ENCODE measurements around the gene TTC31.
A peak's percentile ranks its signal among the peaks of the same experiment; 100 is the strongest.
"Not testable (repeated sequence)": the region's sequence is repeated elsewhere in the genome, so short reads cannot be mapped to it uniquely, and the experiment has no call there.

The TTC31 gene

DNA sequence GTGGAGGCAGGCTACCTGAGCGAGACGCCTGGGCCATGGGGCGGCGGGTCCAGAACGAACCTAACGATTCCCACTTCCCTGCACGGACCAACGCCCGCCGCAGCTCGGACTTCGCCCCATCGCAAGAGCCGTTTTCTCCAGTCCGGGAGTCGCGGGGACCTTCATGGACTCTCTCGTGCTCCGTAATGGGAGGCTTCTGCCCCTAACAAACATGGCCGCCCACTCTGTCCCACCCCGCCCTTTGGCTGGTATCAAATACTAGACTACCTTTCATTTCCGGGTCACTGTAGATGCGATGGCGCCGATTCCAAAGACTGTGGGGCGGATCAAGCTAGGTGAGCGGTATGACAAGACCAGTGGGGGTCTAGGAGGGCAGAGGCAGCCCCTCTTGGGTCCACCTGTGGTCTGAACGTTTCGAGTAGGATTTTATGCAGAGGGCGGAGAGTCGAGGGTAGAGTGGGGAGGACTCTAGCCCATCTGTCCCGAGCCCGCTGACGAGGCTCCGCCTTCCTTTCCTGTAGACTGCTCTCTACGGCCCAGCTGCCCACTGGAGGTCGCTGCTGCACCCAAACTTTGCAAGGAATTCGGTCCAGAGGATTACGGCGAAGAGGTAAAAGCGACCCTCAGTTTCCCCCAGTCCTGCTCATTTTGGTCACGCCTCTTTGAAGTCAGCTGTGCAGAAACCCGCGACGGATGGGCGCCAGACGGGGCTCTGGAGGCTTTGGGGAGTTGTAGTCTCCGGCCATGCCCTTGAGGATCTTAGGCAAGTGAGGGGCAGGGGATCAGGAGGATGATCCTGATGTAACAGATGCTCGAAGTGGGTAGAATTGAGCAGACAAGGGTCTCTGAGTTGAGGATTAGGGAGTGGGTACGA is at the start of gene TTC31, which contains the start of gene CCDC142:
TTC31 (plus strand) TSS at position 281 of the 874 bp plus-strand sequence; CDS start at position 296, 15 bp downstream.
CCDC142 (minus strand) TSS at position 198 of the 874 bp plus-strand sequence; CDS start at position 37, 161 bp downstream.
- peak; percentile 89 for DNase-seq (ENCODE audit: low read depth)

- no peak for DNase-seq (ENCODE audit: low read depth)
Measured at GRCh38 chr2:74436111-74436805, 46.6 kb upstream of the TTC31 start.

DNA sequence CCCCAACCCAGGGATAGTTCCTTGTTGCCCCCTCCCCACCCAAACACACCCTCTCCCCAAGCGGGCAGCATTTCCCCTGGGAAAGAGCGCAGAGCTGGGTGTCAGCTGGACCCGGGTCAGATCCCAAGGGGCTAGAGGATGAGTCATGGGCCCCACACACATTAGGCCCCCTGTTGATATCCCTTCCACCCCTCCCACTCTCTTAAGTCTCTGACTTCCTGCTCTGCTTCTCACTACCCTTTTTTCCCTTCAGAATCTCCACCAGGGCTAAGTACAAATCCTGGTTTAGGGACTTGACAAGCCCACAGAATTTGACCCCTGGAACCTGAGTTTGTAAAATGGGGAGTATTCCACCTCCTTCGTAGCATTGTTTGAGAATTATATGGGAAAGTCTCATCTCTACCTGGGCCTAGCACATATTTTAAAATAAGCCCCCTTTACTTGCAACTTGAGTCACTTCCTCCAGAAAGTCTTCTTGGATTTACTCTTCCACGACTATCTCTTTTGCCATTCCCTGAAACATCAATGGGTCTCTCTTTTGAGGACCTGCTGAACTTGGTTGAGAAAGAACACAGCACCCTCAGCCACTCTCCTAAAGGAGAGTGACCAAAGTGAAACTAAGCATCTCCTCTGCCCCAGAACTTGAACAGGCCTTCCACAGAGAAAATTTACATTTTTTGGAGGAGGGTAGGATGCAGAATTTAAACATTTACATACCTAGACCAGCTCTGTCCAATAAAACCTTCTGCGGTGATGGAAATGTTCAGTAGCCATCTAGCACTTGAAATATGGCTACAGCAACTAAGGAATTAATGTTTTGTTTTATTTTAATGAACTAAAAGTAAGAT is 45.8 kb upstream of the TTC31 start:
- no peak for DNase-seq (ENCODE audit: low read depth)

DNA sequence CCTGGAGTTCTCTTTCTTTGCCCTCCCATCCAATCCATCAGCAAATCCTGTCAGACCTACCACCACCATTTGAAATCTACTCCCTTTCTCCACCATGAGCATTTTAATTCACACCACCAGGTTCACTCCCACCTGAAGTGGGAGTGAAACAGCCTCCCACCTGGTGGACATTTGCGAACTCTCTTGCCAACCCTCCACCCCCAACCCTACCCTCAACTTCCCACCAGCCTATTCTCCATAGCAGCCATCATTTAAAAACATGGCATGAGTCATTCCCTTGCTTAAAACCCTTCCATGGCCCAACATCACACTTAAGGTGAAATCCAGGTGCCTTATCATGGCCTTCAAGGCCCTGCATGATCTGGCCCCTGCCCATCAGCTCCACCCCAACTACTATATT is 44.6 kb upstream of the TTC31 start:
- no peak for DNase-seq (ENCODE audit: low read depth)

GRCh38 chr2:74439373-74439772 is 43.5 kb upstream of the TTC31 start:
- no peak for DNase-seq (ENCODE audit: low read depth)

GRCh38 chr2:74439803-74440377 is 43.0 kb upstream of the TTC31 start:
- DNase-seq (ENCODE audit: low read depth), result no peak

GRCh38 chr2:74440378-74441169 is 42.3 kb upstream of the TTC31 start:
- no peak for DNase-seq (ENCODE audit: low read depth)

GRCh38 chr2:74441170-74441689 is 41.7 kb upstream of the TTC31 start:
- no peak for DNase-seq (ENCODE audit: low read depth)

- DNase-seq (ENCODE audit: low read depth), result no peak
Measured at GRCh38 chr2:74441690-74442482, 41.0 kb upstream of the TTC31 start, which contains the start of gene RTKN. RTKN (minus strand) TSS chr2:74441937; CDS start chr2:74441816, 121 bp downstream.

DNA sequence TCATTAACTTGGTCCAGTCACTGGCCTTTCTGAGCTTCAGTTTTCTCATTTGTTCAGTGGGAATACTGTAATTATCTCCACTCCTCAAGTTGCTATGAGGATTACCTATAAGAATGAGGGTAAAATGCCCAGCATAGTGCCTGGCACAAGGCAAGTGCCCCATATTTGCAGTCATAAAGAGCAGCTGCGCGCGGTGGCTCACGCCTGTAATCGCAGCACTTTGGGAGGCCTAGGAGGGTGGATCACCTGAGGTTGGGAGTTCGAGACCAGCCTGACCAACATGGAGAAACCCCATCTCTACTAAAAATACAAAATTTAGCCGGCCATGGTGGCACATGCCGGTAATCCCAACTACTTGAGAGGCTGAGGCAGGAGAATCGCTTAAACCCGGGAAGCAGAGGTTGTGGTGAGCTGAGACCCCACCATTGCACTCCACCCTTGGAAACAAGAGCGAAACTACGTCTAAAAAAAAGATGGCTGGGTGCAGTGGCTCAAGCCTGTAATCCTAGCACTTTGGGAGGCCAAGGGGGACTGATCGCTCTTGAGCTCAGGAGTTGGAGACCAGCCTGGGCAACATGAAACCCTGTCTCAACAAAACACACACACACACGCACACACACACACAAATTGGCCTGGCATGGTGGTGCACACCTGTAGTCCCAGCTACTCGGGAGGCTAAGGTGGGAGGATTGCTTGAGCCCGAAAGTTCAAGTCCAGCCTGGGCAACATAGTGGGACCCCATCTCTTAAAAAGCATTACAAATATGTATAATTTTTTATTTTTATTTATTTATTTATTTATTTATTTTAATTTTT is 40.2 kb upstream of the TTC31 start:
- DNase-seq (ENCODE audit: low read depth), result not testable (repeated sequence)

DNA sequence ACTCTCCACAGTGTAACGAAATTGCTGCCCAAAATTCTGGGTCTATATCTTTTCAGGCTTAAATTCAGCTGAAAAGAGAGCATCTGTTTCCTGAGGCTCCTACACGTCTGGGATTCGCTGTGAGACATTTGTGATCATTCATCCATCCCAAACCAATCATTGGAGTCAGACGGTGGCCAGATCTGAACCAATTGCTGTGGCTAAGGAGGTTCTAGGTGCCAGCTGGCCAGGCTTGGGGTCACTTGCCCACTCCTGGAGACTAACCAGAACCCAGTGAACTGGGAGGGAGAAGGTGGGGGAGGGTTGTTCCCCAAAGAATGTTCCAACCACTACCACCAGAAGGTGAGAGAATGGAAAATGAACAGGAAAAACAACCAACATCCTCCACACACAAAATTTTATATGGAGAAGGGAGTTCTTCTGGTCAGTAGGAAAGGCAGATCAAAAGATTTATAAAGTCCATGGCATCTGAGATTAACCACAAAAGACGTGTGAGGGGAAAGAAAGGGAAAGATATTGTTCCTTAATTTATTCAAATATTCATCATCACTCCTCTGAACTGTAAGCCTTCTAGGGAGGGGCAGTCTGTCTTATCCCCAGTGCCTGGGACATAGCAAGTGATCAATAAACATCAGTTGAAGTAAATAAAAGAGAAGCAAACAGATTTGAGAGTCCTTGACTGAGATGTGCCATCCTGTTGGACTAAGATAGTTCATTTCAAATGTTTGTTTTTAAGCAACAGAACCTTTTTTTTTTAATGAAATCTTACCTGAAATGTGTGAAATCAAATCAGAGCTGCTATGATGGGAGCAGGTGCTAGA is 38.2 kb upstream of the TTC31 start:
- no peak for DNase-seq (ENCODE audit: low read depth)

DNA sequence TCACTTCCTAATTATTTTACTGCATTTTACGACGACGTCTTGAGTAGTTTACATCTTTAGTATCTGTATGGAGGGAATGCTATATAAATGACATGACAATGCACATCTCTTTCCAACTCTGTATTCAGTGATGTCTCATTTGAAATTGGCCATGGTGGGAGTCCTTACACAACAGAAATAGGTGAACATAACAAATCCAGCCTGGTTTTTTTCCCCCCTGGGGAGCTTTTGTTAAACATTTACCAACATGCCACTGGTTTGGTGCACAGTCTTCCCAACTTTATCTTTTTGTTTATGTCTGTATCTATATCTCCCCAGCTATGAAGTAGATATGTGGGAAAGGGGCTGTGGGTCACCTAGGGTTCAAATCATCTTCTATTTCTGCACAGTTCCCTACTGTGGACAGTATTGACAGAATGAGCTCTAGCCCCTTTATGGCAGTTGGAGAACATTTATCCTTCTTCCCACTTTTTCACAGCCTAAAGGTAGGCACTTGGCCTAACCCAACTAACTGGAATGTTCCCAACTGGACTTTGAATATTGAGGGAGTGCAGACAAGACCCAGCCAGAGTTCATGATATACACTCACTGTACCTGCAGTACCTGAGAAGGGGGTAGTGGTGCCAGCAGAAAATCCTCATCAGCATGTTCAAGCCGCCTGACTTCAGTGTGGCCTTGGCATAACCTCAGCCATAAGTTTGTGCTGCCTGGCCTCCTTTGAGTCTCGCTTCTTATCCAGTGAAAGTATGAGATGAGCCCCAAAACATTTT is 35.5 kb upstream of the TTC31 start:
- DNase-seq (ENCODE audit: low read depth), result no peak

DNA sequence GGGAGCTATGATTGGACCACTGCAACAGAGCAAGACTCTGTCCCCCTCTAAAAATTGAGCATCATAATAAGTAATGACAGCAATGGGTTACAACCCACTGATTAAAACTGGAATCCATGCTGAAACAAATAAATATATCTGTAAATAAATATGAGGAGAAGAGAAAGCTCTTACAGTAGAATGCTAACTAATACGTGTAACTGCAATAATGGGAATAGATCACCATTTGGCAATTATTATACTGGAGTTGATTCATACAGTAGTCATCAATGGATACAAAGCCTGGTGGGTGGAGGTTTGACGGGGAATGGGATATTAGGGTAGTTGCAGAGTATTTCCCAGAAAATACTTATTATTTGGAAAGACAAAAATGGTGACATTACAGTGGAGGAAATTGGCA is 34.1 kb upstream of the TTC31 start:
- DNase-seq (ENCODE audit: low read depth), result no peak

- DNase-seq (ENCODE audit: low read depth), result no peak
Measured at GRCh38 chr2:74450570-74451190, 32.2 kb upstream of the TTC31 start.

GRCh38 chr2:74454654-74455511 is 28.0 kb upstream of the TTC31 start, which contains the start of gene INO80B:
INO80B (plus strand) TSS chr2:74455087; CDS start chr2:74455117, 30 bp downstream.
- peak; percentile 91 for DNase-seq (ENCODE audit: low read depth)

GRCh38 chr2:74457129-74457548 is 25.7 kb upstream of the TTC31 start:
- no peak for DNase-seq (ENCODE audit: low read depth)

Data from T-helper 22 cell (primary cell).